ENCODE measurements around the gene FANCB.
A peak's percentile ranks its signal among the peaks of the same experiment; 100 is the strongest.

The FANCB gene

GRCh38 chrX:14872851-14873675, at the start of gene FANCB, which contains the start of gene MOSPD2:
Gene FANCB, minus strand, starts transcription at chrX:14873069. Its CDS starts 7,559 bp downstream, at chrX:14865510.
Gene MOSPD2, plus strand, starts transcription at chrX:14873421. Its CDS starts 108 bp downstream, at chrX:14873529.
- Histone ChIP-seq H3K4me1 (ENCODE audit: control insufficient read depth in 5 of 5, insufficient read depth in 5 of 5, low read length in 5 of 5) (peaks cover 0 to 17% (median 14%) of the 10 kb centered on the region in 5 donors), H3K4me3 (ENCODE audit: low read depth in 1 of 5, low read length in 5 of 5) (peak within 1 kb of the TSS; percentile 79 to 86 (median 85))

GRCh38 chrX:14922437-14922836, 49.6 kb upstream of the FANCB start:
- Histone ChIP-seq H3K4me1 (ENCODE audit: control insufficient read depth in 5 of 5, insufficient read depth in 5 of 5, low read length in 5 of 5) (peaks cover 0 to 15% (median 0%) of the 10 kb centered on the region in 5 donors), H3K4me3 (ENCODE audit: low read depth in 1 of 5, low read length in 5 of 5) (no peak overlapping the region), H3K27ac (ENCODE audit: low read depth, low read length) (no peak overlapping the region), H3K36me3 (ENCODE audit: control insufficient read depth in 5 of 5, insufficient read depth in 5 of 5, low read length in 5 of 5) (peaks cover 0 to 9% (median 7%) of the 10 kb centered on the region in 5 donors), H3K9ac (ENCODE audit: low read length in 5 of 5) (no peak overlapping the region), H3K9me3 (ENCODE audit: control insufficient read depth in 5 of 5, low read length in 5 of 5) (no peaks in the 10 kb centered on the region), H3K27me3 (ENCODE audit: control insufficient read depth in 5 of 5, insufficient read depth in 4 of 5, low read length in 5 of 5) (no peaks in the 10 kb centered on the region)

More at GRCh38 chrX:14872851-14873675, at the start of gene FANCB, which contains the start of gene MOSPD2:
- peak within 1 kb of the TSS; percentile 55 for H3K27ac ChIP-seq (ENCODE audit: low read depth, low read length)
- H3K9ac ChIP-seq (ENCODE audit: low read length in 5 of 5), result peak within 1 kb of the TSS; percentile 39 to 88 (median 79)
- H3K36me3 ChIP-seq (ENCODE audit: control insufficient read depth in 5 of 5, insufficient read depth in 5 of 5, low read length in 5 of 5), result no peaks in the 10 kb centered on the region
- peaks cover 0 to under 1% (median 0%) of the 10 kb centered on the region in 5 donors for H3K9me3 ChIP-seq (ENCODE audit: control insufficient read depth in 5 of 5, low read length in 5 of 5)
- no peaks in the 10 kb centered on the region for H3K27me3 ChIP-seq (ENCODE audit: control insufficient read depth in 5 of 5, insufficient read depth in 4 of 5, low read length in 5 of 5)

- H3K36me3 ChIP-seq (ENCODE audit: control insufficient read depth in 5 of 5, insufficient read depth in 5 of 5, low read length in 5 of 5), result peaks cover 5 to 25% (median 19%) of the 10 kb centered on the region in 5 donors
- no peak overlapping the region for H3K9ac ChIP-seq (ENCODE audit: low read length in 5 of 5)
- peaks cover 0 to 4% (median 0%) of the 10 kb centered on the region in 5 donors for H3K4me1 ChIP-seq (ENCODE audit: control insufficient read depth in 5 of 5, insufficient read depth in 5 of 5, low read length in 5 of 5)
- no peaks in the 10 kb centered on the region for H3K27me3 ChIP-seq (ENCODE audit: control insufficient read depth in 5 of 5, insufficient read depth in 4 of 5, low read length in 5 of 5)
- H3K27ac ChIP-seq (ENCODE audit: low read depth, low read length), result no peak overlapping the region
- no peak overlapping the region for H3K4me3 ChIP-seq (ENCODE audit: low read depth in 1 of 5, low read length in 5 of 5)
- H3K9me3 ChIP-seq (ENCODE audit: control insufficient read depth in 5 of 5, low read length in 5 of 5), result no peaks in the 10 kb centered on the region
Observed at GRCh38 chrX:14920196-14920595, 47.3 kb upstream of the FANCB start.

- H3K4me1 ChIP-seq (ENCODE audit: control insufficient read depth in 5 of 5, insufficient read depth in 5 of 5, low read length in 5 of 5), result no peaks in the 10 kb centered on the region
- no peaks in the 10 kb centered on the region for H3K27me3 ChIP-seq (ENCODE audit: control insufficient read depth in 5 of 5, insufficient read depth in 4 of 5, low read length in 5 of 5)
- no peak overlapping the region for H3K27ac ChIP-seq (ENCODE audit: low read depth, low read length)
- no peak overlapping the region for H3K4me3 ChIP-seq (ENCODE audit: low read depth in 1 of 5, low read length in 5 of 5)
- no peaks in the 10 kb centered on the region for H3K9me3 ChIP-seq (ENCODE audit: control insufficient read depth in 5 of 5, low read length in 5 of 5)
- peaks cover 5 to 25% (median 19%) of the 10 kb centered on the region in 5 donors for H3K36me3 ChIP-seq (ENCODE audit: control insufficient read depth in 5 of 5, insufficient read depth in 5 of 5, low read length in 5 of 5)
- H3K9ac ChIP-seq (ENCODE audit: low read length in 5 of 5), result no peak overlapping the region
Observed at GRCh38 chrX:14919407-14919806, 46.5 kb upstream of the FANCB start.

- Histone ChIP-seq H3K36me3 (ENCODE audit: control insufficient read depth in 5 of 5, insufficient read depth in 5 of 5, low read length in 5 of 5) (peaks cover 12 to 43% (median 27%) of the 10 kb centered on the region in 5 donors), H3K27ac (ENCODE audit: low read depth, low read length) (no peak overlapping the region), H3K4me3 (ENCODE audit: low read depth in 1 of 5, low read length in 5 of 5) (no peak overlapping the region), H3K4me1 (ENCODE audit: control insufficient read depth in 5 of 5, insufficient read depth in 5 of 5, low read length in 5 of 5) (no peaks in the 10 kb centered on the region), H3K9me3 (ENCODE audit: control insufficient read depth in 5 of 5, low read length in 5 of 5) (no peaks in the 10 kb centered on the region), H3K9ac (ENCODE audit: low read length in 5 of 5) (no peak overlapping the region), H3K27me3 (ENCODE audit: control insufficient read depth in 5 of 5, insufficient read depth in 4 of 5, low read length in 5 of 5) (no peaks in the 10 kb centered on the region)
Observed at GRCh38 chrX:14916017-14916674, 43.3 kb upstream of the FANCB start.

- H3K4me3 ChIP-seq (ENCODE audit: low read depth in 1 of 5, low read length in 5 of 5), result no peak overlapping the region
- H3K4me1 ChIP-seq (ENCODE audit: control insufficient read depth in 5 of 5, insufficient read depth in 5 of 5, low read length in 5 of 5), result no peaks in the 10 kb centered on the region
- H3K9me3 ChIP-seq (ENCODE audit: control insufficient read depth in 5 of 5, low read length in 5 of 5), result no peaks in the 10 kb centered on the region
- peaks cover 12 to 46% (median 27%) of the 10 kb centered on the region in 5 donors for H3K36me3 ChIP-seq (ENCODE audit: control insufficient read depth in 5 of 5, insufficient read depth in 5 of 5, low read length in 5 of 5)
- H3K27me3 ChIP-seq (ENCODE audit: control insufficient read depth in 5 of 5, insufficient read depth in 4 of 5, low read length in 5 of 5), result no peaks in the 10 kb centered on the region
- H3K27ac ChIP-seq (ENCODE audit: low read depth, low read length), result no peak overlapping the region
- H3K9ac ChIP-seq (ENCODE audit: low read length in 5 of 5), result no peak overlapping the region
Observed at GRCh38 chrX:14915596-14915995, 42.7 kb upstream of the FANCB start.

GRCh38 chrX:14913241-14913640, 40.4 kb upstream of the FANCB start:
- Histone ChIP-seq H3K9me3 (ENCODE audit: control insufficient read depth in 5 of 5, low read length in 5 of 5) (no peaks in the 10 kb centered on the region), H3K36me3 (ENCODE audit: control insufficient read depth in 5 of 5, insufficient read depth in 5 of 5, low read length in 5 of 5) (peaks cover 12 to 38% (median 26%) of the 10 kb centered on the region in 5 donors), H3K27ac (ENCODE audit: low read depth, low read length) (no peak overlapping the region), H3K4me1 (ENCODE audit: control insufficient read depth in 5 of 5, insufficient read depth in 5 of 5, low read length in 5 of 5) (no peaks in the 10 kb centered on the region), H3K9ac (ENCODE audit: low read length in 5 of 5) (no peak overlapping the region), H3K4me3 (ENCODE audit: low read depth in 1 of 5, low read length in 5 of 5) (no peak overlapping the region), H3K27me3 (ENCODE audit: control insufficient read depth in 5 of 5, insufficient read depth in 4 of 5, low read length in 5 of 5) (no peaks in the 10 kb centered on the region)

GRCh38 chrX:14903891-14904290, 31.0 kb upstream of the FANCB start:
- Histone ChIP-seq H3K4me1 (ENCODE audit: control insufficient read depth in 5 of 5, insufficient read depth in 5 of 5, low read length in 5 of 5) (no peaks in the 10 kb centered on the region), H3K36me3 (ENCODE audit: control insufficient read depth in 5 of 5, insufficient read depth in 5 of 5, low read length in 5 of 5) (peaks cover 0 to 11% (median 6%) of the 10 kb centered on the region in 5 donors), H3K27me3 (ENCODE audit: control insufficient read depth in 5 of 5, insufficient read depth in 4 of 5, low read length in 5 of 5) (no peaks in the 10 kb centered on the region), H3K4me3 (ENCODE audit: low read depth in 1 of 5, low read length in 5 of 5) (no peak overlapping the region), H3K27ac (ENCODE audit: low read depth, low read length) (no peak overlapping the region), H3K9me3 (ENCODE audit: control insufficient read depth in 5 of 5, low read length in 5 of 5) (peaks cover 0 to 6% (median 0%) of the 10 kb centered on the region in 5 donors), H3K9ac (ENCODE audit: low read length in 5 of 5) (no peak overlapping the region)

- H3K27ac ChIP-seq (ENCODE audit: low read depth, low read length), result no peak overlapping the region
- H3K27me3 ChIP-seq (ENCODE audit: control insufficient read depth in 5 of 5, insufficient read depth in 4 of 5, low read length in 5 of 5), result no peaks in the 10 kb centered on the region
- no peak overlapping the region for H3K9ac ChIP-seq (ENCODE audit: low read length in 5 of 5)
- H3K4me3 ChIP-seq (ENCODE audit: low read depth in 1 of 5, low read length in 5 of 5), result no peak overlapping the region
- H3K9me3 ChIP-seq (ENCODE audit: control insufficient read depth in 5 of 5, low read length in 5 of 5), result peaks cover 0 to 6% (median 0%) of the 10 kb centered on the region in 5 donors
- no peaks in the 10 kb centered on the region for H3K4me1 ChIP-seq (ENCODE audit: control insufficient read depth in 5 of 5, insufficient read depth in 5 of 5, low read length in 5 of 5)
- H3K36me3 ChIP-seq (ENCODE audit: control insufficient read depth in 5 of 5, insufficient read depth in 5 of 5, low read length in 5 of 5), result peaks cover 0 to 11% (median 6%) of the 10 kb centered on the region in 5 donors
Observed at GRCh38 chrX:14902537-14902936, 29.7 kb upstream of the FANCB start.

- Histone ChIP-seq H3K9ac (ENCODE audit: low read length in 5 of 5) (no peak overlapping the region), H3K4me1 (ENCODE audit: control insufficient read depth in 5 of 5, insufficient read depth in 5 of 5, low read length in 5 of 5) (peaks cover 0 to 4% (median 0%) of the 10 kb centered on the region in 5 donors), H3K9me3 (ENCODE audit: control insufficient read depth in 5 of 5, low read length in 5 of 5) (peaks cover 0 to 3% (median 0%) of the 10 kb centered on the region in 5 donors), H3K27me3 (ENCODE audit: control insufficient read depth in 5 of 5, insufficient read depth in 4 of 5, low read length in 5 of 5) (no peaks in the 10 kb centered on the region), H3K4me3 (ENCODE audit: low read depth in 1 of 5, low read length in 5 of 5) (no peak overlapping the region), H3K27ac (ENCODE audit: low read depth, low read length) (no peak overlapping the region), H3K36me3 (ENCODE audit: control insufficient read depth in 5 of 5, insufficient read depth in 5 of 5, low read length in 5 of 5) (peaks cover 3 to 12% (median 6%) of the 10 kb centered on the region in 5 donors)
Observed at GRCh38 chrX:14899607-14900006, 26.7 kb upstream of the FANCB start.

Measured in subcutaneous abdominal adipose tissue (tissue), 5 donors.